ENCODE results near the gene BLID.

BLID gene

GRCh38 chr11:122140500-122140899, 24.5 kb upstream of the BLID start:
- Histone ChIP-seq H3K4ac (ENCODE audit: low read length) (no peak overlapping the region), H4K91ac (ENCODE audit: low read depth, low read length, poor library complexity) (no peak overlapping the region), H3K9ac (ENCODE audit: low read depth, low read length, poor library complexity) (no peak overlapping the region), H2BK12ac (ENCODE audit: low read length) (no peak overlapping the region), H3K4me2 (ENCODE audit: insufficient read depth, low read length, poor library complexity, severe bottlenecking) (no peak overlapping the region), H2BK120ac (ENCODE audit: low read depth, low read length) (no peak overlapping the region), H3K79me1 (ENCODE audit: low read depth, low read length) (no peaks in the 10 kb centered on the region), H2AFZ (ENCODE audit: low read length) (no peak overlapping the region), H2BK15ac (ENCODE audit: low read length) (no peak overlapping the region), H2AK5ac (ENCODE audit: low read depth, low read length) (no peak overlapping the region), H3K27me3 (ENCODE audit: control insufficient read depth in 3 of 3, insufficient read depth in 3 of 3, low read depth in 1 of 3, low read length in 3 of 3) (no peaks in the 10 kb centered on the region), H3K4me1 (ENCODE audit: control insufficient read depth in 2 of 2, insufficient read depth in 1 of 2, low read depth in 1 of 2, low read length in 2 of 2) (peaks cover 0 to 8% of the 10 kb centered on the region in 2 donors), H3K36me3 (replicated peaks in 1 of 2; ENCODE audit: control insufficient read depth in 2 of 2, insufficient read depth in 2 of 2, low read length in 2 of 2) (no peaks in the 10 kb centered on the region), H3K23ac (ENCODE audit: low read depth, low read length, poor library complexity) (no peak overlapping the region), H3K4me3 (ENCODE audit: low read length in 2 of 2) (no peak overlapping the region), H3K27ac (replicated peaks; ENCODE audit: low read length) (no peak overlapping the region), H4K8ac (ENCODE audit: low read depth, low read length) (no peak overlapping the region), H3K14ac (ENCODE audit: low read length) (no peak overlapping the region), H2BK5ac (ENCODE audit: low read length) (no peak overlapping the region), H3K18ac (ENCODE audit: low read length) (no peak overlapping the region), H3K9me3 (replicated peaks in 1 of 2; ENCODE audit: control insufficient read depth in 2 of 2, insufficient read depth in 1 of 2, low read depth in 1 of 2, low read length in 2 of 2) (no peaks in the 10 kb centered on the region)
- no CpG with 5 or more reads among the region's 2 CpGs for WGBS, 2 donors (ENCODE audit: extremely low coverage in 2 of 2, insufficient read length in 2 of 2, insufficient replicate concordance in 1 of 2)
- no peak for DNase-seq (ENCODE audit: low spot score)

DNA sequence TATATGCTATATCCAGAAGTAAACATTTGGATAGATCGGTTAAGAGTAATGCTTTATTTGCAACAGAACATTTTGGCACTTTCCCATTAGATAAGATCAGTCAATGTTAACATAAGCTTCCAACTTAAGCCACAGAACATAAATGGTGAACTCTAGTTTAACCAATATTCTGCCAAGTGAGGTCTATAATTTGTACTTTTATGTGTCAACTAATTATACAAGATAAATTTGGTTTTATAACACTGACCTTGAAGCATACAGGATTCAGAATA, 23.5 kb upstream of the BLID start:
- no CpG with 5 or more reads among the region's 1 CpG for WGBS, 2 donors (ENCODE audit: extremely low coverage in 2 of 2, insufficient read length in 2 of 2, insufficient replicate concordance in 1 of 2)

DNA sequence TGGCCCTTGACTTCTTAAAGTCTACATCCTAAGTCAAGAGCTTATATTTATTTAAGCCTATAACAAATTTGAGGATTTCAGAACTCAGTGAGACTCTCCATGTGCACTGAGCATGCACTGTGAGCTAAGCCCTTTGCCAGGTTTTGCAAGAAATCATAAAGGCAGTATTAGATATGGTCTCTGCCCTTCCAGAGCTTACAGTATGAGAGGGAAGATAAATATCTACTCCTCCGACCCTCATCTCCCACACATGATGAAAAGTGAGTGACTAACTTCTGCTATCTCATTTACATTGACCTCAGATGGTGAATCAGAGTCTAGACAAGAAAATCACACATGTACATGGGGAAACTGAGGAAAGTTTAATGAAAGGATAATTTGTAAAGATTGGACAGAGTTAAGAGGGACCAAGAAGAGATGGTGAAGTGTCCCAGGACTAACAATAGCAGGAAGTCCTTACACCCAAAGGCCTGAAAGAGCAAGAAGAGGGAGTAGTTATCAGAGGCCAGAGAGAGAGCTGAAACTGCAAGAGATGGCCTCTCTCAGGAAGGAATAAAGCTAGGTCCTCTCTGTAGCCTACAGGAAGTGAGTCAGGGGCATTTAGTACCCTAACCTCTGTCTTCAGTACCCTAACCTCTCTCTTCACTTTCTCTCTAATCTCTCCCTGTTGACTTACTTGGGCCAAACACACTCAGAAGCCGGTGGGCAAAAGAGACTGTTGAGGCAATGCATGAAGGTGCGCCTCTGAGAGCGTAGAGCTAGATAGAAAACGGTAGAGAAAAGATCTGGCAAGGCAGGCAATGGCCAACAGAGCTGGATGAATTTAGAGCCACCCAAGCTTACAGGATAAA, 23.0 kb upstream of the BLID start:
- H3K4me2 ChIP-seq (ENCODE audit: insufficient read depth, low read length, poor library complexity, severe bottlenecking) = no peak overlapping the region
- H3K36me3 ChIP-seq (replicated peaks in 1 of 2; ENCODE audit: control insufficient read depth in 2 of 2, insufficient read depth in 2 of 2, low read length in 2 of 2) = no peaks in the 10 kb centered on the region
- H2BK15ac ChIP-seq (ENCODE audit: low read length) = no peak overlapping the region
- no peak overlapping the region for H2BK120ac ChIP-seq (ENCODE audit: low read depth, low read length)
- H3K27me3 ChIP-seq (ENCODE audit: control insufficient read depth in 3 of 3, insufficient read depth in 3 of 3, low read depth in 1 of 3, low read length in 3 of 3) = no peaks in the 10 kb centered on the region
- H3K18ac ChIP-seq (ENCODE audit: low read length) = no peak overlapping the region
- H2AFZ ChIP-seq (ENCODE audit: low read length) = no peak overlapping the region
- peaks cover 0 to 8% of the 10 kb centered on the region in 2 donors for H3K4me1 ChIP-seq (ENCODE audit: control insufficient read depth in 2 of 2, insufficient read depth in 1 of 2, low read depth in 1 of 2, low read length in 2 of 2)
- no CpG with 5 or more reads among the region's 5 CpGs for WGBS, 2 donors (ENCODE audit: extremely low coverage in 2 of 2, insufficient read length in 2 of 2, insufficient replicate concordance in 1 of 2)
- no peak overlapping the region for H3K9ac ChIP-seq (ENCODE audit: low read depth, low read length, poor library complexity)
- no peak overlapping the region for H3K27ac ChIP-seq (replicated peaks; ENCODE audit: low read length)
- no peak overlapping the region for H4K91ac ChIP-seq (ENCODE audit: low read depth, low read length, poor library complexity)
- H3K79me1 ChIP-seq (ENCODE audit: low read depth, low read length) = no peaks in the 10 kb centered on the region
- H2AK5ac ChIP-seq (ENCODE audit: low read depth, low read length) = no peak overlapping the region
- no peak overlapping the region for H3K23ac ChIP-seq (ENCODE audit: low read depth, low read length, poor library complexity)
- no peak overlapping the region for H4K8ac ChIP-seq (ENCODE audit: low read depth, low read length)
- H2BK12ac ChIP-seq (ENCODE audit: low read length) = no peak overlapping the region
- H2BK5ac ChIP-seq (ENCODE audit: low read length) = no peak overlapping the region
- H3K14ac ChIP-seq (ENCODE audit: low read length) = no peak overlapping the region
- H3K4ac ChIP-seq (ENCODE audit: low read length) = no peak overlapping the region
- no peak overlapping the region for H3K4me3 ChIP-seq (ENCODE audit: low read length in 2 of 2)
- no peaks in the 10 kb centered on the region for H3K9me3 ChIP-seq (replicated peaks in 1 of 2; ENCODE audit: control insufficient read depth in 2 of 2, insufficient read depth in 1 of 2, low read depth in 1 of 2, low read length in 2 of 2)
- no peak for DNase-seq (ENCODE audit: low spot score)

More for the DNA sequence above, 23.5 kb upstream of the BLID start:
- H2BK120ac ChIP-seq (ENCODE audit: low read depth, low read length) = no peak overlapping the region
- no peak overlapping the region for H2BK15ac ChIP-seq (ENCODE audit: low read length)
- no peak overlapping the region for H3K4ac ChIP-seq (ENCODE audit: low read length)
- no peak overlapping the region for H3K4me2 ChIP-seq (ENCODE audit: insufficient read depth, low read length, poor library complexity, severe bottlenecking)
- no peak overlapping the region for H3K27ac ChIP-seq (replicated peaks; ENCODE audit: low read length)
- no peaks in the 10 kb centered on the region for H3K9me3 ChIP-seq (replicated peaks in 1 of 2; ENCODE audit: control insufficient read depth in 2 of 2, insufficient read depth in 1 of 2, low read depth in 1 of 2, low read length in 2 of 2)
- DNase-seq (ENCODE audit: low spot score) = no peak
- H3K79me1 ChIP-seq (ENCODE audit: low read depth, low read length) = no peaks in the 10 kb centered on the region
- H4K91ac ChIP-seq (ENCODE audit: low read depth, low read length, poor library complexity) = no peak overlapping the region
- peaks cover 0 to 8% of the 10 kb centered on the region in 2 donors for H3K4me1 ChIP-seq (ENCODE audit: control insufficient read depth in 2 of 2, insufficient read depth in 1 of 2, low read depth in 1 of 2, low read length in 2 of 2)
- H3K36me3 ChIP-seq (replicated peaks in 1 of 2; ENCODE audit: control insufficient read depth in 2 of 2, insufficient read depth in 2 of 2, low read length in 2 of 2) = no peaks in the 10 kb centered on the region
- H2BK12ac ChIP-seq (ENCODE audit: low read length) = no peak overlapping the region
- H2BK5ac ChIP-seq (ENCODE audit: low read length) = no peak overlapping the region
- no peak overlapping the region for H2AFZ ChIP-seq (ENCODE audit: low read length)
- no peak overlapping the region for H3K18ac ChIP-seq (ENCODE audit: low read length)
- no peak overlapping the region for H2AK5ac ChIP-seq (ENCODE audit: low read depth, low read length)
- H3K9ac ChIP-seq (ENCODE audit: low read depth, low read length, poor library complexity) = no peak overlapping the region
- H3K27me3 ChIP-seq (ENCODE audit: control insufficient read depth in 3 of 3, insufficient read depth in 3 of 3, low read depth in 1 of 3, low read length in 3 of 3) = no peaks in the 10 kb centered on the region
- H4K8ac ChIP-seq (ENCODE audit: low read depth, low read length) = no peak overlapping the region
- H3K23ac ChIP-seq (ENCODE audit: low read depth, low read length, poor library complexity) = no peak overlapping the region
- H3K4me3 ChIP-seq (ENCODE audit: low read length in 2 of 2) = no peak overlapping the region
- H3K14ac ChIP-seq (ENCODE audit: low read length) = no peak overlapping the region

- peaks cover 0 to 8% of the 10 kb centered on the region in 2 donors for H3K4me1 ChIP-seq (ENCODE audit: control insufficient read depth in 2 of 2, insufficient read depth in 1 of 2, low read depth in 1 of 2, low read length in 2 of 2)
- H3K9ac ChIP-seq (ENCODE audit: low read depth, low read length, poor library complexity) = no peak overlapping the region
- no peak overlapping the region for H4K91ac ChIP-seq (ENCODE audit: low read depth, low read length, poor library complexity)
- no peak overlapping the region for H3K4me3 ChIP-seq (ENCODE audit: low read length in 2 of 2)
- H3K79me1 ChIP-seq (ENCODE audit: low read depth, low read length) = no peaks in the 10 kb centered on the region
- no peak overlapping the region for H2BK15ac ChIP-seq (ENCODE audit: low read length)
- H2AK5ac ChIP-seq (ENCODE audit: low read depth, low read length) = no peak overlapping the region
- H3K14ac ChIP-seq (ENCODE audit: low read length) = no peak overlapping the region
- no peak overlapping the region for H2BK120ac ChIP-seq (ENCODE audit: low read depth, low read length)
- H2AFZ ChIP-seq (ENCODE audit: low read length) = no peak overlapping the region
- H3K18ac ChIP-seq (ENCODE audit: low read length) = no peak overlapping the region
- H3K23ac ChIP-seq (ENCODE audit: low read depth, low read length, poor library complexity) = no peak overlapping the region
- no peaks in the 10 kb centered on the region for H3K9me3 ChIP-seq (replicated peaks in 1 of 2; ENCODE audit: control insufficient read depth in 2 of 2, insufficient read depth in 1 of 2, low read depth in 1 of 2, low read length in 2 of 2)
- H4K8ac ChIP-seq (ENCODE audit: low read depth, low read length) = no peak overlapping the region
- H2BK5ac ChIP-seq (ENCODE audit: low read length) = no peak overlapping the region
- H3K36me3 ChIP-seq (replicated peaks in 1 of 2; ENCODE audit: control insufficient read depth in 2 of 2, insufficient read depth in 2 of 2, low read length in 2 of 2) = no peaks in the 10 kb centered on the region
- WGBS, 2 donors (ENCODE audit: extremely low coverage in 2 of 2, insufficient read length in 2 of 2, insufficient replicate concordance in 1 of 2) = no CpG with 5 or more reads among the region's 2 CpGs
- H3K27me3 ChIP-seq (ENCODE audit: control insufficient read depth in 3 of 3, insufficient read depth in 3 of 3, low read depth in 1 of 3, low read length in 3 of 3) = no peaks in the 10 kb centered on the region
- DNase-seq (ENCODE audit: low spot score) = no peak
- no peak overlapping the region for H3K4ac ChIP-seq (ENCODE audit: low read length)
- no peak overlapping the region for H3K4me2 ChIP-seq (ENCODE audit: insufficient read depth, low read length, poor library complexity, severe bottlenecking)
- H2BK12ac ChIP-seq (ENCODE audit: low read length) = no peak overlapping the region
- H3K27ac ChIP-seq (replicated peaks; ENCODE audit: low read length) = no peak overlapping the region
These were observed 21.2 kb upstream of the BLID start for GRCh38 chr11:122137078-122137793.

All from neuronal stem cell (in vitro differentiated cells).